Fibroblast of lung (primary cell): Measurements from ENCODE around the gene HEPACAM. TPM values are rescaled to one million over a fixed set of nuclear protein-coding genes. Genes with fewer than 3 reads are reported as not detected.

ENCODE experiments used
- DNase-seq, 2 donors: peaks; one replicate each; pipeline versions ENCODE4 v3.0.0 to v3.0.0-alpha.2; 2010; ENCODE audit warnings: low read depth in 2 of 2
- H2AFZ ChIP-seq: 2 replicates; pipeline ENCODE4 v1.5.1; 2012; ENCODE audit warnings: low read length, control low read depth, inconsistent platforms
- H3K27ac ChIP-seq: 2 replicates; pipeline ENCODE4 v1.5.1; 2011; ENCODE audit warnings: low read length, control low read depth; ENCODE audit not compliant: insufficient read depth
- H3K27me3 ChIP-seq: 2 replicates; pipeline ENCODE4 v1.5.1; 2011; ENCODE audit warnings: mild to moderate bottlenecking, low read length; ENCODE audit not compliant: control insufficient read depth, insufficient read depth
- H3K36me3 ChIP-seq: 2 replicates; pipeline ENCODE4 v1.5.1; 2011; ENCODE audit warnings: low read length; ENCODE audit not compliant: control insufficient read depth, insufficient read depth
- H3K4me1 ChIP-seq: 2 replicates; pipeline ENCODE4 v1.5.1; 2011; ENCODE audit warnings: low read length; ENCODE audit not compliant: control insufficient read depth, insufficient read depth; ENCODE audit errors: extremely low read depth
- H3K4me2 ChIP-seq: 2 replicates; pipeline ENCODE4 v1.5.1; 2011; ENCODE audit warnings: low read length, control low read depth; ENCODE audit not compliant: insufficient read depth; ENCODE audit errors: extremely low read depth
- H3K4me3 ChIP-seq, 4 experiments: fragments of 200-600 bp in 1 of 4; sonication (generic) in 1 of 4; replicated peaks in 1 of 4; 2 replicates each; pipeline ENCODE4 v1.5.1; 2011 to 2016; ENCODE audit warnings: low read length in 4 of 4, low read depth in 3 of 4, mild to moderate bottlenecking in 3 of 4, control low read depth in 2 of 4, inconsistent platforms in 1 of 4, mixed read lengths in 1 of 4; ENCODE audit not compliant: insufficient read depth in 1 of 4; ENCODE audit errors: control extremely low read depth in 1 of 4
- H3K79me2 ChIP-seq: 2 replicates; pipeline ENCODE4 v1.5.1; 2012; ENCODE audit warnings: mild to moderate bottlenecking, low read length, inconsistent platforms; ENCODE audit not compliant: control insufficient read depth, insufficient read depth
- H3K9ac ChIP-seq: 2 replicates; pipeline ENCODE4 v1.5.1; 2011; ENCODE audit warnings: mild to moderate bottlenecking, low read length, control low read depth; ENCODE audit not compliant: insufficient read depth
- H3K9me3 ChIP-seq: 2 replicates; pipeline ENCODE4 v1.5.1; 2012; ENCODE audit warnings: low read depth, low read length; ENCODE audit not compliant: control insufficient read depth, insufficient read depth
- H4K20me1 ChIP-seq: 2 replicates; pipeline ENCODE4 v1.5.1; 2011; ENCODE audit warnings: low read length; ENCODE audit not compliant: control insufficient read depth, insufficient read depth; ENCODE audit errors: extremely low read depth
- CTCF ChIP-seq, 2 donors: IDR thresholded peaks in 1 of 2; conservative IDR thresholded peaks in 1 of 2; 1 replicate in 1 of 2; 2 replicates in 1 of 2; pipeline ENCODE4 v1.5.1; 2011 to 2012; ENCODE audit warnings: low read length in 2 of 2, control low read depth in 1 of 2, inconsistent platforms in 1 of 2, low read depth in 1 of 2, mild to moderate bottlenecking in 1 of 2
- EZH2 ChIP-seq: IDR thresholded peaks from 2 replicates; pipeline ENCODE4 v1.5.1; 2012; ENCODE audit warnings: low read length, control low read depth, mild to moderate bottlenecking; ENCODE audit errors: missing control alignments
- polyA plus RNA-seq, 2 donors: library from polyadenylated mRNA; depleted of rRNA in 1 of 2; stranded (reverse) in 1 of 2; unstranded in 1 of 2; fragments of >200 nt; gene quantifications; 2 replicates each; pipeline ENCODE4 v1.2.1, GENCODE V29; 2011 to 2012; ENCODE audit warnings: missing spikeins in 1 of 2
- total RNA-seq: library from RNA; depleted of rRNA; stranded (reverse); fragments of >200 nt; gene quantifications from 2 replicates; pipeline ENCODE4 v1.2.1, GENCODE V29; 2014

HEPACAM gene
- total and polyA plus RNA-seq, 2 donors (not counting 1 experiment from before 2014, with no cell fraction given), result under 0.01 to 0.11 TPM

GRCh38 chr11:124872280-124872679 lies 63.6 kb downstream of the HEPACAM start:
- no peak overlapping the region for H3K9ac ChIP-seq
- H3K9me3 ChIP-seq, result no peaks in the 10 kb centered on the region
- no peak overlapping the region for H3K4me2 ChIP-seq
- H3K4me3 ChIP-seq, result no peak overlapping the region
- peaks cover 2% of the 10 kb centered on the region for H3K4me1 ChIP-seq
- no peaks in the 10 kb centered on the region for H3K79me2 ChIP-seq
- TF ChIP-seq EZH2 (no peak), CTCF (conservative IDR thresholded peaks at IDR 0.05 in 1 of 2, IDR thresholded peaks at IDR 0.05 in 1 of 2; ENCODE audit: low read depth in 1 of 2, low read length in 2 of 2) (no peak)
- H3K36me3 ChIP-seq, result no peaks in the 10 kb centered on the region
- H3K27me3 ChIP-seq, result peaks cover 48% of the 10 kb centered on the region
- H4K20me1 ChIP-seq, result no peaks in the 10 kb centered on the region
- H2AFZ ChIP-seq, result no peak overlapping the region
- H3K27ac ChIP-seq, result no peak overlapping the region
- DNase-seq, result no peak

DNA sequence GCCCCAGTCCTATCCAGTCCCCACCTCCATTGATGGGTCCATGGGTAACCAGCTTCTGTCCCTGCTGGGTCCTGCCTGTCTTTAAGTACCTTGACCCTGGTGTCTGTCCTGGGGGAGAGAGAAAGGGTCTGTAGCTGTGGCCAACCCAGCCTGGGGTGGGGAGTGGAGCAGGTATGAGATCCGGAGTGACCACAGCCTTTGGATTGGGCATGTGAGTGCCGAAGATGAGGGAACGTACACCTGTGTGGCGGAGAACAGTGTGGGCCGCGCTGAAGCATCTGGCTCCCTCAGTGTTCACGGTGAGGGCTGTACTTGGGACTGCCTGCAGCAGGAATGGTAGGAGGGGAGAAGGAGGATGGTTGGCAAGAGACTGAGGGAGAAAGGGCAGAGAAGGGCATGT lies 65.4 kb downstream of the HEPACAM start:
- no peaks in the 10 kb centered on the region for H4K20me1 ChIP-seq
- H3K4me1 ChIP-seq, result peaks cover 2% of the 10 kb centered on the region
- H3K36me3 ChIP-seq, result no peaks in the 10 kb centered on the region
- no peak overlapping the region for H3K27ac ChIP-seq
- H3K4me2 ChIP-seq, result no peak overlapping the region
- no peak for DNase-seq
- peaks cover 65% of the 10 kb centered on the region for H3K27me3 ChIP-seq
- TF ChIP-seq EZH2 (no peak), CTCF (conservative IDR thresholded peaks at IDR 0.05 in 1 of 2, IDR thresholded peaks at IDR 0.05 in 1 of 2; ENCODE audit: low read depth in 1 of 2, low read length in 2 of 2) (no peak)
- no peak overlapping the region for H3K9ac ChIP-seq
- no peaks in the 10 kb centered on the region for H3K79me2 ChIP-seq
- no peaks in the 10 kb centered on the region for H3K9me3 ChIP-seq
- no peak overlapping the region for H2AFZ ChIP-seq
- H3K4me3 ChIP-seq, result no peak overlapping the region

GRCh38 chr11:124869856-124870387 lies 65.9 kb downstream of the HEPACAM start:
- no peak for DNase-seq
- no peaks in the 10 kb centered on the region for H4K20me1 ChIP-seq
- no peak overlapping the region for H3K27ac ChIP-seq
- peaks cover 70% of the 10 kb centered on the region for H3K27me3 ChIP-seq
- no peak overlapping the region for H3K9ac ChIP-seq
- H3K9me3 ChIP-seq, result no peaks in the 10 kb centered on the region
- no peak overlapping the region for H2AFZ ChIP-seq
- peaks cover 2% of the 10 kb centered on the region for H3K4me1 ChIP-seq
- H3K4me2 ChIP-seq, result no peak overlapping the region
- H3K36me3 ChIP-seq, result no peaks in the 10 kb centered on the region
- no peaks in the 10 kb centered on the region for H3K79me2 ChIP-seq
- no peak overlapping the region for H3K4me3 ChIP-seq
- TF ChIP-seq EZH2 (peak; percentile 58), CTCF (conservative IDR thresholded peaks at IDR 0.05 in 1 of 2, IDR thresholded peaks at IDR 0.05 in 1 of 2; ENCODE audit: low read depth in 1 of 2, low read length in 2 of 2) (no peak)
